HG03135 (cell line): ENCODE data around the gene BNC2.
"Not testable (repeated sequence)": the region's sequence is repeated elsewhere in the genome, so short reads cannot be mapped to it uniquely, and the experiment has no call there.

ENCODE experiments used
- ATAC-seq: cut with Tn5 transposase; IDR thresholded peaks from one replicate; pipeline ENCODE4 v1.9.1; 2021; ENCODE audit warnings: mild to moderate bottlenecking, moderate library complexity; ENCODE audit not compliant: unreplicated experiment

BNC2 gene, protein sequence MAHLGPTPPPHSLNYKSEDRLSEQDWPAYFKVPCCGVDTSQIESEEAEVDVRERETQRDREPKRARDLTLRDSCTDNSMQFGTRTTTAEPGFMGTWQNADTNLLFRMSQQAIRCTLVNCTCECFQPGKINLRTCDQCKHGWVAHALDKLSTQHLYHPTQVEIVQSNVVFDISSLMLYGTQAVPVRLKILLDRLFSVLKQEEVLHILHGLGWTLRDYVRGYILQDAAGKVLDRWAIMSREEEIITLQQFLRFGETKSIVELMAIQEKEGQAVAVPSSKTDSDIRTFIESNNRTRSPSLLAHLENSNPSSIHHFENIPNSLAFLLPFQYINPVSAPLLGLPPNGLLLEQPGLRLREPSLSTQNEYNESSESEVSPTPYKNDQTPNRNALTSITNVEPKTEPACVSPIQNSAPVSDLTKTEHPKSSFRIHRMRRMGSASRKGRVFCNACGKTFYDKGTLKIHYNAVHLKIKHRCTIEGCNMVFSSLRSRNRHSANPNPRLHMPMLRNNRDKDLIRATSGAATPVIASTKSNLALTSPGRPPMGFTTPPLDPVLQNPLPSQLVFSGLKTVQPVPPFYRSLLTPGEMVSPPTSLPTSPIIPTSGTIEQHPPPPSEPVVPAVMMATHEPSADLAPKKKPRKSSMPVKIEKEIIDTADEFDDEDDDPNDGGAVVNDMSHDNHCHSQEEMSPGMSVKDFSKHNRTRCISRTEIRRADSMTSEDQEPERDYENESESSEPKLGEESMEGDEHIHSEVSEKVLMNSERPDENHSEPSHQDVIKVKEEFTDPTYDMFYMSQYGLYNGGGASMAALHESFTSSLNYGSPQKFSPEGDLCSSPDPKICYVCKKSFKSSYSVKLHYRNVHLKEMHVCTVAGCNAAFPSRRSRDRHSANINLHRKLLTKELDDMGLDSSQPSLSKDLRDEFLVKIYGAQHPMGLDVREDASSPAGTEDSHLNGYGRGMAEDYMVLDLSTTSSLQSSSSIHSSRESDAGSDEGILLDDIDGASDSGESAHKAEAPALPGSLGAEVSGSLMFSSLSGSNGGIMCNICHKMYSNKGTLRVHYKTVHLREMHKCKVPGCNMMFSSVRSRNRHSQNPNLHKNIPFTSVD

DNA sequence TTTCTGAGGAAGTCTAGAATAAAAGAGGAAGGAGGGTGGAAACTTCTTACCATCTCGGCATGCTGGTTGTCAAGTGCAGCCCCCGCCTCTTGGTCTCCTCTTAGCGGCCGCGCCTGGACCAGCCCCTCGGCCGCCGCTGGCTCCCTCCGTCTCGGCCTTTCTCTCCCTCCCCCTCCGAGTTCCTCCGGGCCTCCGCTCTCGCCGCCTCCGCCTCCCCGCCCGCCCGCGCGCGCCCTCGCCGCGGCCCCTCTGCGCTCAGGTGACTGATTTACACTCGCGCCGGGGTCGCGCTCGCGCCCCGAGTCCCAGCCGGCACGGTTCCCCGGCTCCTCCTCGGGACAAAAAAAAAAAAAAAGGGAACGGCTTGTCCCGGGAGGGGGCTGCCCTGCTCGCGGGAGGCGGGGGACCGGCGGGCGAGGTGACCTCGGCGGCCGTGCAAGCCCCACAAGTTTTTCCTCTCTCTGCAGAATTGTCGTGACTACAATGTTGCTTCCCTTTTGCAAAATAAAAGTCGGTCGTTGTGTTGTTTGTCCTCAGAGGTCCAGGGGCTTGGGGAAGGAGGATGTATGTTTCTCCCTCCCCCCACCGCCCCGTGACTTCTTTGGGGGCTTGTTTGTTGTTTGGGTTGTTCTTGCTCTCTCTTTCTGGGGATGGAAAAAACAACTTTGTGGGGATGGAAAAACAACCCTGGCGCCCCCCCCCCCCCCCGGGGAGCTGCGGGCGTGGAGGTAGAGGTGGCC, at the start of gene BNC2:
Gene BNC2, minus strand, starts transcription at position 75 of the 740 bp plus-strand sequence. Its CDS starts 22 bp downstream, at position 53.
- ATAC-seq = no peak

DNA sequence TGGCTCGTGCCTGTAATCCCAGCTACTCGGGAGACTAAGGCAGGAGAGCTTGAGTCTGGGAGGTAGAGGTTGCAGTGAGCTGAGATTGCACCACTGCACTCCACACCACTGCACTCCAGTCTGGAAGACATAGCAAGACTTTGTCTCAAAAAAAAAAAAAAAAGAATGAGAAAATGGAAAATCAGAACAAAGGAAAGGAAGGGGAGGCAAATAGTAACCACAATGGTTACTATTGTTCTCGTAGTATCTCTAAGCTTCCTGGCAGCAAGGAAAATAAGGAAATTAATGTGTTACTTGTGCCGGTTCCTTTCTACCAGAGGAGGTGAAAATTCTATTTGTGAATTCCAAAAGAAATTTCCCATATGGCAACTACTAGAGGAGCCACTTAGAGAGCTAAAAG, 48.5 kb upstream of the BNC2 start:
- no peak for ATAC-seq

DNA sequence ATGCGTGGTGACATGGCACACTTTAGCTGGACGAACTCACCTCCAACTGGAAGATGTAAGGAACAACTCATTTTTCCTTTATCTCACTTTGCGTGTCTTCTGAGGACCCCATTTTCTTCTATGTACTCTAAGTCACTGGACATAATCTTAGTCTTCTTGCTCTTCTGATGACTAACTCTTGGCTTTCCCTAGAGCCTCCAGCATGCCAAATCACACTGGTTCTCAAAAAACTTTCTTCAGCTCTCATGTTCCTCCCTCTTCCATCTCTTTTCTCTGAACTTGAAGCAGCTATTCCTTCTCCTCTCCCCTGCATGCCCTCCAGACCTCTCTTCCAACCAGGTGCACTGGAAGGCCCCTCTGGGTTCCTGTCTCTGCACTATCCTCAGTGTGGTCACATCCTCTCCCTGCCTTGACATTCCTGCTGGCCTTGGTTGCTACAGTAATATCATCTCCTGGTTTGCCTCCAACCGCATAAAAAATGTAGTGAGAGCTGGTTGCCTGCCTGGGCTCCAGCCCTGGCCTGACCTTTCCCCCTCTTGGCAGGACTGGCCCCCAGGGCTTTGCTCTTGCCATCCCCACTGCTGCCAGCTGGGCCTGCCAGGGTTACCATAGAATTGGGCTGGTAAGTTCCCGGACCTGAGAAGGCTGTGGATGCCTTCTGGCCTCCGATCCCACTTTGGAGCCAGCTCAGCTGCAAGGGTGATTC, 44.8 kb upstream of the BNC2 start:
- ATAC-seq = no peak

DNA sequence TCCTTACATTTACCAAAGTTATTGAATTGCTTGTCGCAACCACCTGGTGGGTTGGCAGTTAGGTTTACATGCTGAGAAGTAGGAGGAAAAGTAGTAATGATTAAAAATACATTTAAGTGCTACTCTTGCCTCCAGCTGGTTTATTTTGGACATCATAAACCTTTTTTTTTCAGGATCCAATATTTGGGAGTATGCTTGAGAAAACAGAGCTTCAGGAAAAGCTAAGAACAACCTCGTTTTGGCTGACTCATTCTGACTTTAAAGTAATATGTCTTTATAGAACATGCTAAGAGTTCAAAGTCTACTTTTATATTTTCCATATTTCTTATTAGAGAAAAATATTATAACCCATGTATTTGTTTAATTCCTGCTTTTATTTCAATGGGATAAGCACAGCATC, 41.7 kb upstream of the BNC2 start:
- ATAC-seq = no peak

DNA sequence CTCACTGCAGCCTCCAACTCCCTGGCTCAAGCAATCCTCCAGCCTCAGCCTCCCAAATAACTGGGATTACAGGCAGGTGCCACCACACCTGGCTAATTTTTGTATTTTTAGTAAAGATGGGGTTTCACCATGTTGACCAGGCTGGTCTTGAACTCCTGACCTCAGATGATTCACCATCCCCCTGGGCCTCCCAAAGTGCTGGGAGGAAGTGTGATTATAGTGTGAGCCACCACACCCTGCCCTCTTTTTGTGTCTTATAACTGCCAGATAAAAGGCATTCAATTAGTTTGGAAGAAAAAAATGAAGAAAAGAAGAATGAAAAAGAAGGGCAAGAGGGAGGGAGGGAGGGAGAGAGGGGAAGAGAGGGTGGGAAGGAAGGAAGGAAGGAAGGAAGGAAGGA, 37.7 kb upstream of the BNC2 start:
- not testable (repeated sequence) for ATAC-seq

DNA sequence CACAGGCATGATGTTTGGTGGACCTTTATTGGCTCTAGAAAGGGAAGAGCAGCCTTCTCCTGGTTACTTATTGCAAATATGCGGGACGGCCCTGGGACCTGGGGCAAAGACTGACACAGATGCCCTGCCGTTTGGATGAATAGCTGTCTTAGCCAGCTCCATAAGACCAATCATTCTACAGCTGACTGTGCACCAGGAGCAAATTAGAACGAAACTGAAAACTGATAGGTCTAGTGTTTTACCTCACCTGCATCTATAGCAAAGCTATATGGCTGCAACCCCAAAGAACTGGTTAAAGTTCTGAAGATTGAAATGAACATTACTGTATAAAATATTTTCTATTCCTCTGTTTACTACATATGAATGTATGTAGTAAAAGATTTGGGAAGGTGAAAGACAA, 34.2 kb upstream of the BNC2 start:
- no peak for ATAC-seq

DNA sequence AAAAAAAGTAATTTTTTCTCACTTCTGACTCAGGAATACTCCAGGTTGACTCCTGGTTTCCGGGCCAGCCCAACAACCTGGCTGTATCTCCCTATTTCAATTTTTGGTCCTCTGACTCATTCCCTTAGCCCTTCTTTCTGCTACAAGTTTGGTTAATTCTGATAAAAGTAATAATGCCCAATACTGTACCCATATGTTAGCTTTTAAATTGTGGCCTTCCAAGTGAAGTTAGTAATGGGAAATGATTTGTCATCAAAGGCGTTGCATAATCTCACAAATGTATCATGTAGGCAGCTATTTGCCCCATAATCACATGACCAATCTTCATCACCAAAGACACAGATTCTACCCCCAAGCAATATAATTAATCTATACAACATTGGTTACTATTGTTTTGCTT, 31.1 kb upstream of the BNC2 start:
- no peak for ATAC-seq

DNA sequence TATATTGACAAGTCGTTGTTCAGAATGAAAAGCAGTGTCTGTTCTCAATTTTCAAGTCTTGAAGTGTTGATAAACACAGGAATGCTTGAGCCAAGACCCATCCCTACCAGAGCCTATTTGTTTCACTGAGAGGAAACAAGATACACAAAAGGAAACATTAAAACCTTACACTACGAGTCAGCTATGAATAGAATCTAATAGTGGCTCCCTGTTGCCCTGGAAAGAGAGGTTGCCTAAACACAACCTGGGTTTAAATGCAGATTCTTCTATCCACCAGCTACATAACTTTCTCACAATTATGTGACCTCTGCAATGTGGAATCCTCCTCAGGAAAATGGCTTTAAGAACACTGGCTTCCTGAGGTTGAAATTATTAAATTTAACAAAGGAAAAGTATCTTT, 29.1 kb upstream of the BNC2 start:
- ATAC-seq = no peak

DNA sequence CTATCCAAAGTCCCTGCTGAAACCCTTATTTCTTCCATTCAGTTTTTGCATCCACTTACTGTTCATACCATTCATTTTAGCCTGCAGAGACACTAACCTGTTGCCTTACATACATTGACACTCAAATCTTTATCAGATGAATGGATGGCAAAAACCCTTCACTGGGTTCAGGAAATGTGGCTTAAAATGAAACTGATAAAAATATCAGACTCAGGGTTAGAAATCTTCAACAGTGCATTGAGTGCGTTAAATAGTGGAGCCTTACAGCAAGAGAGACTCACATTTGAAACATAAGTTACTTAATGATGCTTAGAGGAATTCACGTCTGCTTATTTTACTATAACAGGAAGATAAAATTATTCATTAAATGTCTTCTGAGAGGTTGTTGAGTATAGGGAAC, 28.0 kb upstream of the BNC2 start:
- no peak for ATAC-seq

DNA sequence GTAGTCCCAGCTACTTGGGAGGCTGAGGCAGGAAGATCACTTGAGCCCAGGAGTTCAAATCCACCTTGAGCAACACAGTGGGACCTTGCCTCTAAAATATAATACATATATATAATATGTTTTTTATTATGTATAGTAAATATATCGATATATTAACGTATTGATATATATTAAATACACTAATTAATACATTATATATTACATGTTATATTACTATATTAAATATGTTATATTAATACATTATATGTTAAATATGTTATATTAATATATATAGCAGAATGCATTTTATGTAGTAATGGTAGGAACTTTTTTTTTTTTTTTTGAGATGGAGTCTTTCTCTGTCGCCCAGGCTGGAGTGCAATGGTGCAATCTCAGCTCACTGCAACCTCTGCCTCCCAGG, 18.1 kb upstream of the BNC2 start:
- ATAC-seq = no peak

DNA sequence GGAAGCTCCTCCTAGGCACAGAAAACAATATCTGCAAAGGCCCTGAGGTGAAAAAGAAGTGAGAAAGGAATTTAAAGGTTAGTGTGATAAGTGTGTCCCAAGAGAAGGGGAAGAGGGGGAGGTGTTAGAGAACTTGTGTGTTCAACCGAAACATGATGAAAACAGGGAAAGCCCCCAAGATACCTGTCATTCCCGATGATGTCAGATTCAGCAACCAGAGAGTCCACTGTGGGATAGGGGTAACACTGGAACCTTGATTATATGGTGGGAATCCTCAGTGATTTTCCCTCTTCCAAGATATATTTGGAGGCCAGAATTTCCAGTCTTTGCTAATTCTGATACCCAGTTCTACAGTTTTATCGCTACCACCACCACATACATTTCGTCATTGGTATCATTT, 15.5 kb upstream of the BNC2 start:
- ATAC-seq = no peak

DNA sequence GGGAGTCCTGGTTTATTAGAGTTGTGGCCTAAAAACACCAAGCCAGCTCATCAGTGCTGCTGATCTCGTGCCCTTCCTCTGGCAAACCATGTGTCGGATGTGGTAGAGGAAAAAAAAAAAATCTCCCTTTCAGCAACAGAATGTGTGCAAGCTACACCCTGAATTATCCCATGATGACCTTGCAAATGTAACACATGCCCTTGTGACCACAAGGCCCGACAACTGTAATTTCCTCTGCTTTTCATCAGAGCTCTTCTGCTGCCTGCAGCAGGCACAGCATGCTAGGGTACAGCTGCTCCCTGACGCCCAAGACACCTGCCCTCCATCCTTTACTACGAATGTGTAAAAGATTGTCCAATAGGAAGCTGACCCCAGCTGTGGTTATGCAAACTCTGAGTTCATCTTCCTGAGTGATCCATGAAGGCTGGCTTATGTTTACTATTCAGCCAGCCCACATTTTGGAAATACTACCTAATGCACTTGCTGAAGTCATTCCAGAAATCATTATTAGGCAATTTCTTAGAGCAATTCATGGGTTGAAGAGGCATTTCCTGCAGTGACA, 14.6 kb upstream of the BNC2 start:
- ATAC-seq = no peak

DNA sequence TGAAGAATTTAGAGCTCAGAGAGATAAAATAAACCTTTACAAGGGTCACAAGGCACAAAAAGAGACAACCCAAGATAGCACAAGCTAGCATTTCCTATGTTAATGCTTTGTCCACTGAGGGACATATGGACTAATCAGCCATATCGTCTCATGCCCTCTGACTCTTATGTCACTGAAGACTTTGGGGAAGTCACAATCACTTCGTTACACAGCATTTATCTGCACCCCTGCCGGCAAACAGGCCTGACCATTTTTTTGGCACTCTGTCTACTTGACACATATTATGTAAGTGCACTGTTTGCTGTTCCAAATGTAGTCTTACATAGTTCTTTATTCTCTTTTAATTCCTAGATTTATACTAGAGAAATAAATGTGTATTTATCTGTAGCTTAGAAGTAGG, 13.9 kb upstream of the BNC2 start:
- ATAC-seq = no peak

DNA sequence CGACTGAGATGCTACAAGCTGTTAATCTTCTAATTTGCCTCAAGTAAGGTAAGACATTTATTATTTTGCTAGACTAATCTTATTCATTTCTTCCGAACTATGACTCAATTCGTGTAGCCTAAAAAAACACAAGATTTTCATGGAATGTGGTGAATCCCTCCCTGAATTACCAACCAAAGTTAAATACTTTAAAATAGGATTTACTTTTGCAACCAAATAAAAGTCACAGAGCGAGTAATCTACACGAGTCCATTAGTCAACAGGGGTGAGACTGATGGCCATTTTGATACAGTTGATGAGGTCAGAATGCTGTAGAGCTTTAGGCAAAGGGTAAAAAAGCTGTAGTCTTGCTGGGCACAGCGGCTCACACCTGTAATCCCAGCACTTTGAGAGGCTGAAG, 13.1 kb upstream of the BNC2 start:
- no peak for ATAC-seq

DNA sequence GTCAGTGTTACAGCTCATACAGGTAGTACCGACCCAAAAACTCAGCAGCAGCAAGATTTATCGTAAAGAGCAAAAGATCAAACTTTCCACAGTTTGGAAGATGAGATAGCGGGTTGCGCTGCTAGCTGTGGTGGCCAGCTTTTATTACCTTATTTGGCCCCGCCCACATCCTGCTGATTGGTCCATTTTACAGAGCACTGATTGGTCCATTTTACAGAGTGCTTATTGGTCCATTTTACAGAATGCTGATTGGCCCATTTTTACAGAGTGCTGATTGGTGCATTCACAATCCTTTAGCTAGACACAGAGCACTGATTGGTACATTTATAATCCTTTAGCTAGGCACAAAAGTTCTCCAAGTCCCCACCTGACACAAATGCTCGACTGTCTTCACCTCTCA, 12.0 kb upstream of the BNC2 start:
- not testable (repeated sequence) for ATAC-seq

DNA sequence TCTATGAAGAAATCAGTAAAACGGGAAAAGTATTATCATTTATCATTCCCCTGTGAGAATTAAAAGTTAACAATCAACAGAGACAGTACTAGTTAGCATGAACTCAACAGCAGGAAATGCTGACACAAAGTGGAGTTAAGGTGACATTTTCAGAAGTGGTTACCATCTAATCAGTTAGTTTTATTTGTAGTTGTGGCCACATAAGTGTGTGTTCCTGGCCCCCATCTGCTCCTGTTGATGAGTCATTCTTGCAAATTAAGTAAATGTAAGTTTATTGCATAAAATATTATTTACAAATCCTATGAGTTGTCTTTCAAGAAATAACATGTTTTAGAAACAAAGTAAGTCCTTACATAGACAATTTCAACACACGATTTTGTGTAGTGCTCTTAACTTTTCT, 8.9 kb upstream of the BNC2 start:
- no peak for ATAC-seq

DNA sequence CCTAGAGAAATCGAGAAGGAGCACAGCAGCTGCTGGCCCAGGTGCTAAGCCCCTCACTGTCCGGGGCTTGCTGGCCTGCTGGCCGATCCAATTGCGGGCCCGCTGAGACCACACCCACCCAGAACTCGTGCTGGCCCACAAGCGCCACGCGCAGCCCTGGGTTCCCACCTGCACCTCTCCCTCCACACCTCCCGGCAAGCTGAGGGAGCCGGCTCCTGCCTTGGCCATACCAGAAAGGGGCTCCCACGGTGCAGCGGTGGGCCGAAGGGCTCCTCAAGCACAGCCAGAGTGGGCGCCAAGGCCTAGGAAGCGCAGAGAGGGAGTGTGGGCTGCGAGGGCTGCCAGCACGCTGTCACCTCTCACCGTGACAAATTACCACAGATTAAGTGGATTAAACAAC, 6.8 kb upstream of the BNC2 start:
- ATAC-seq = no peak

DNA sequence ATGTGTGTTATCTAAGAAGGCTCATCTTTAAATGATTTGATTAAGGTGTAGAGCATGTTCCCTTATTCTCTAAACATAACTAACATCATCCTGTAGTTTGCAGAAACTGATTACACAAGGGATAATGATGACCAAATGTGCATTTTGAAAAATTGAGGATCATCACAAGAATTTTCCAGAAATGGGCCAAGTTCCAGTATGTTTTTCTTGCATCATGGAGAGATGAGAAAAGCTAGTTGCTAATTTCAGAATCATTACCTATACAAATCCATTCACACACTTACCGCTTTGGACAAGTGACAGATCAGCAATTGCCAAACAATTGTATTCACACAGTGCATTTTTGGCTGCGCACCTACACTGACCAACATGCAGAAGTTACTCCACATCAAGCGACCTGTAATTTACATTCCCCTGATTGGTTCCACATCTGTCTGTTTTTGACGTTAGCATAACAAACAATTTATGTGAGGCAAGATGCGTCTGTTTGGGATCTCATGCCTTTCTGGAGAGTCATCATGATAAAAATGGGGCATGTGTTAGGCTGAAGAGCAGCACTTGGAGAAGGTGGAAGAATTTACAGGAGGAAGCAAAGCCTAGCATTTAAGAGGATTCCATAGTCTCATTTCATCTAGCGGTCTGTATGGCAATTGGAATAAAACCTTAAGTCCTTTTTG, 2.8 kb upstream of the BNC2 start:
- no peak for ATAC-seq

DNA sequence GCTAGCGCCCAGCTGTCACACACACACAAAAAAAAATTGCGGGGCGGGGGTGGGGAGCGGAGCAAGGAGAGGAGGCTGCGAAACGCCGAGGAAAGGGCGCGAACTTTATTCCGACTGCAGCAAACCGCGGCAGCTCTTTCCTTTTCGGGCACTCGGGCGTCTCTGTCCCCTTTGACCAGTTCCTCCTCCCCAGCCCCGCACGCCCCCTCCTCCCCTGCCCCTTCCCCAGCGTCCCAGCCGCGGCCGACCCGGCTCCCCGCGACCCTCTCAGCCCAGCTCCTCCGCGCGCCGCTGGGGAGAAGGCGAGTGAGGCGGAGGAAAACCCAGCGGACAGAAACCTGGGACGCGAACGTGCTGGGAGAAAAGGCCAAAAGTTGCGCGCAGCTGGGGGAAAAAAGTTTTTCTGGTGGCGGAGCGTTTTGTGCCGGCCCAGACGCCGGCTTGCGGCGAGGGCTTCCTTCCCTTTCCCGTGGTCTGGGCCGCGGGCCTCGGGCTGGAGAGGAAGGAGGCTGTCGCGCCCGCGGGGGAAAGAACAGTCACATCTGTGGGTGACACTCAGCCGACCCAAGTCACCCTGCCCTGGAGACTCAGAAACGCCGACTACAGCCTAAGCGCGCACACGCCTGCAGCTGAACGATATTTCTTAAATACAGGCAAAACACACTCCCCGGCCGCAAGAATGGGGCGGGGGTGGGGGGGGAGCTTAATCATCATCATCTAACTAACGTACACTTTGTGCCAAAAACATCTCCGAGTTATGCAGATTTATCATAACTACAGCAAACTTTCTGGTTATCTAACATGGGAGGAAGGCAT, 1.1 kb upstream of the BNC2 start:
- no peak for ATAC-seq
